ENCODE measurements around the gene KIF12.
"Not testable (repeated sequence)": the region's sequence is repeated elsewhere in the genome, so short reads cannot be mapped to it uniquely, and the experiment has no call there.

The KIF12 gene

DNA sequence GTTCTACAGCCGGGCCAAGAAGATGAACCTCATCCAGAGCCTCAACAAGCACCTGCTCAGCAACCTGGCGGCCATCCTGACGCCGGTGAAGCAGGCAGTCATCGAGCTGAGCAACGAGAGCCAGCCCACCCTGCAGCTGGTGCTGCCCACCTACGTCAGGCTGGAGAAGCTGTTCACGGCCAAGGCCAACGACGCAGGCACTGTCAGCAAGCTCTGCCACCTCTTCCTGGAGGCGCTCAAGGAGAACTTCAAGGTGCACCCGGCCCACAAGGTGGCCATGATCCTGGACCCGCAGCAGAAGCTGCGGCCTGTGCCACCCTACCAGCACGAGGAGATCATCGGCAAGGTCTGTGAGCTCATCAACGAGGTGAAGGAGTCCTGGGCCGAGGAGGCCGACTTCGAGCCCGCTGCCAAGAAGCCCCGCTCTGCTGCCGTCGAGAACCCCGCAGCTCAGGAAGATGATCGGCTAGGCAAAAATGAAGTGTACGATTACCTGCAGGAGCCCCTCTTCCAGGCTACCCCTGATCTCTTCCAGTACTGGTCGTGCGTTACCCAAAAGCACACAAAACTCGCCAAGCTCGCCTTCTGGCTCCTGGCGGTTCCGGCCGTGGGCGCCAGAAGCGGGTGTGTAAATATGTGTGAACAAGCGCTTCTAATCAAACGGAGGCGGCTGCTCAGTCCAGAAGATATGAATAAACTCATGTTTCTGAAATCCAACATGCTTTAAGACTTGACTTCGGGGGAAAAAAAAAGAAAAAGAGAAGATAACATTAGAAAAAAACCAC, 49.5 kb downstream of the KIF12 start:
- no peak overlapping the region for H3K4me3 ChIP-seq (ENCODE audit: low read depth, low read length)
- TF ChIP-seq, protein P1, sequence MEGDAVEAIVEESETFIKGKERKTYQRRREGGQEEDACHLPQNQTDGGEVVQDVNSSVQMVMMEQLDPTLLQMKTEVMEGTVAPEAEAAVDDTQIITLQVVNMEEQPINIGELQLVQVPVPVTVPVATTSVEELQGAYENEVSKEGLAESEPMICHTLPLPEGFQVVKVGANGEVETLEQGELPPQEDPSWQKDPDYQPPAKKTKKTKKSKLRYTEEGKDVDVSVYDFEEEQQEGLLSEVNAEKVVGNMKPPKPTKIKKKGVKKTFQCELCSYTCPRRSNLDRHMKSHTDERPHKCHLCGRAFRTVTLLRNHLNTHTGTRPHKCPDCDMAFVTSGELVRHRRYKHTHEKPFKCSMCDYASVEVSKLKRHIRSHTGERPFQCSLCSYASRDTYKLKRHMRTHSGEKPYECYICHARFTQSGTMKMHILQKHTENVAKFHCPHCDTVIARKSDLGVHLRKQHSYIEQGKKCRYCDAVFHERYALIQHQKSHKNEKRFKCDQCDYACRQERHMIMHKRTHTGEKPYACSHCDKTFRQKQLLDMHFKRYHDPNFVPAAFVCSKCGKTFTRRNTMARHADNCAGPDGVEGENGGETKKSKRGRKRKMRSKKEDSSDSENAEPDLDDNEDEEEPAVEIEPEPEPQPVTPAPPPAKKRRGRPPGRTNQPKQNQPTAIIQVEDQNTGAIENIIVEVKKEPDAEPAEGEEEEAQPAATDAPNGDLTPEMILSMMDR (IDR thresholded peaks at IDR 0.05; ENCODE audit: low read depth, low read length, missing control alignments), result no peak
- no peak overlapping the region for H3K27ac ChIP-seq
- peaks cover 20% of the 10 kb centered on the region for H3K36me3 ChIP-seq (replicated peaks)
- no peak for DNase-seq
- in situ Hi-C loops (cut with HindIII; ENCODE audit: low pct_ligation_motif_present, low sequenced_read_pairs), result no loop called here
- no peaks in the 10 kb centered on the region for H3K27me3 ChIP-seq (replicated peaks)

DNA sequence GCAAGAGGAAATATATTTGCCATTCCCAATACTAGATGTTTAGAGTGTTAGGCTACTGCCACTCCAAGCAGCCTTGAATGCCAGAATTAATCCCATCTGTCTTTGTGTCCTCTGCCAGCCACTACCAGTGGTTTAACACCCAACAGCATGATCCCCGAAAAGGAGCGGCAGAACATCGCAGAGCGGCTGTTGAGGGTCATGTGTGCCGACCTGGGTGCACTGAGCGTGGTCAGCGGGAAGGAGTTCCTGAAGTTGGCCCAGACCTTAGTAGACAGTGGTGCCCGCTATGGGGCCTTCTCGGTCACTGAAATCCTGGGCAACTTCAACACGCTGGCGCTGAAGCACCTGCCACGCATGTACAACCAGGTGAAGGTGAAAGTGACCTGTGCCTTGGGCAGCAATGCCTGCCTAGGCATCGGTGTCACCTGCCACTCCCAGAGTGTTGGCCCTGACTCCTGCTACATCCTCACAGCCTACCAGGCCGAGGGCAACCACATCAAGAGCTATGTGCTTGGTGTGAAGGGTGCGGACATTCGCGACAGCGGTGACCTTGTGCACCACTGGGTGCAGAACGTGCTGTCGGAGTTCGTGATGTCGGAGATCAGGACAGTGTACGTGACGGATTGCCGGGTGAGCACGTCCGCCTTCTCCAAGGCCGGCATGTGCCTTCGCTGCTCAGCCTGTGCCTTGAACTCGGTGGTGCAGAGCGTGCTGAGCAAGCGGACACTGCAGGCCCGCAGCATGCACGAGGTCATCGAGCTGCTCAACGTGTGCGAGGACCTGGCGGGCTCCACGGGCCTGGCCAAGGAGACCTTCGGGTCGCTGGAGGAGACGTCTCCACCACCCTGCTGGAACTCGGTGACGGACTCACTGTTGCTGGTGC, 50.3 kb downstream of the KIF12 start:
- Histone ChIP-seq H3K36me3 (replicated peaks) (peaks cover 20% of the 10 kb centered on the region), H3K27ac (no peak overlapping the region), H3K4me3 (ENCODE audit: low read depth, low read length) (no peak overlapping the region), H3K27me3 (replicated peaks) (no peaks in the 10 kb centered on the region)
- TF ChIP-seq, protein P1 (IDR thresholded peaks at IDR 0.05; ENCODE audit: low read depth, low read length, missing control alignments), result no peak
- in situ Hi-C loops (cut with HindIII; ENCODE audit: low pct_ligation_motif_present, low sequenced_read_pairs), result no loop called here
- DNase-seq, result no peak

DNA sequence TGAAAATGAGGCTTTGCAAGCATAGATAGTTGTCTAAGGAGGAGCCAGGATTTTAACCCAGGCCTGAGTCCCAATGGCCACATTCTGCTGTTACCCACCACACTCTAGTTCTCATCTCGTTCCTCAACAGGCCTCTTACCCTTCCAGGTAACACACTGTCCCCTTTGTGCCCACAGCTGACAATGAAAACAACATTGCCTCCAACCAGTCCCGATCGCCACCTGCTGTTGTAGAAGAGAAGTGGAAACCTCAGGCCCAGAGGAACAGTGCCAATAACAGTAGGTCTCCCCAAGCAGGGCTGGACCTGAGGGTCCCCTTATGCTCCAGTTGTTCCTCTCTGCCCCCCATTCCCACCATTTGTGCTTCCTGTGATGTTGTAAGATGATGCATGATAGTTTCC, 51.4 kb downstream of the KIF12 start:
- peaks cover 20% of the 10 kb centered on the region for H3K36me3 ChIP-seq (replicated peaks)
- in situ Hi-C loops (cut with HindIII; ENCODE audit: low pct_ligation_motif_present, low sequenced_read_pairs), result no loop called here
- H3K27ac ChIP-seq, result no peak overlapping the region
- DNase-seq, result peak; percentile 11
- H3K4me3 ChIP-seq (ENCODE audit: low read depth, low read length), result no peak overlapping the region
- TF ChIP-seq, protein P1 (IDR thresholded peaks at IDR 0.05; ENCODE audit: low read depth, low read length, missing control alignments), result peak; percentile 63
- H3K27me3 ChIP-seq (replicated peaks), result no peaks in the 10 kb centered on the region

DNA sequence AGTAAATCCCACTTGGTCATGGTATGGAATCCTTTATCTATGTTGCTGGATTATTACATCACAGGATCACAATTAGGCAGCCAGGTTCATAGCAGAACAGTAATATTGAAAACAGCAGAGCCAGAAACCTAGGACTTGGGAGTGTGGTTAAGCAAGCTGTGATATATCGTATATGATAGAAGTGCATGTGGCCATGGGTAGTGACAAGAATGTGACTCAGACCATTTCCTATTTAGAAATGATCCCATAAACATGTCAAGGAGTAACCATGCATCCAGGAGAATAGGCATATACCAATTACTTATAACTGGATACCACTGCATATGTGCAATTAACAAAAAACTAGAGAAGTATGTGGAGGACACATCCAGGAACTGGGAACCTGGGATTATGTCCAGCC, 52.2 kb downstream of the KIF12 start:
- Histone ChIP-seq H3K27me3 (replicated peaks) (no peaks in the 10 kb centered on the region), H3K4me3 (ENCODE audit: low read depth, low read length) (no peak overlapping the region), H3K27ac (no peak overlapping the region), H3K36me3 (replicated peaks) (peaks cover 20% of the 10 kb centered on the region)
- DNase-seq, result no peak
- in situ Hi-C loops (cut with HindIII; ENCODE audit: low pct_ligation_motif_present, low sequenced_read_pairs), result no loop called here
- TF ChIP-seq, protein P1 (IDR thresholded peaks at IDR 0.05; ENCODE audit: low read depth, low read length, missing control alignments), result no peak

DNA sequence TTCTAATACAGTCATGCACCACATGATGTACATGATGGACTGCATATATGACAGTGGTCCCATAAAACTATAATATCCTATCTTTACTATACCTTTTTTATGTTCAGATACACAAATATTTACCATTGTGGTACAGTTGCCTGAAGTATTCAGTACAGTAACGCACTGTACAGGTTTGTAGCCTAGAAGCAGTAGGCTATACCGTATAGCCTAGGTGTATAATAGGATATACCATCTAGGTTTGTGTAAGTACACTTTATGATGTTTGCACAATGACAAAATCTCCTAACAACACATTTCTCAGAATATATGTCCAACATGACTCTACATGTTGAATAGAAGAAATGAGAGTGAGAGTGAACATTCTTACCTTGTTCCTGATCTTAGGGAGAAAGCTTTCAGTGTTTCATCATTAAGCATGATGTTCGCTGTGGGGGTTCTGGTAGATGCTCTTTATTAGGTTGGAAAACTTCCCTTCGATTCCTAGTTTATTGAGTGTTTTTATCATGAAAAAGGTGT, 52.8 kb downstream of the KIF12 start:
- Histone ChIP-seq H3K27me3 (replicated peaks) (no peaks in the 10 kb centered on the region), H3K36me3 (replicated peaks) (peaks cover 20% of the 10 kb centered on the region), H3K4me3 (ENCODE audit: low read depth, low read length) (no peak overlapping the region), H3K27ac (no peak overlapping the region)
- in situ Hi-C loops (cut with HindIII; ENCODE audit: low pct_ligation_motif_present, low sequenced_read_pairs), result no loop called here
- DNase-seq, result no peak
- TF ChIP-seq, protein P1 (IDR thresholded peaks at IDR 0.05; ENCODE audit: low read depth, low read length, missing control alignments), result no peak

DNA sequence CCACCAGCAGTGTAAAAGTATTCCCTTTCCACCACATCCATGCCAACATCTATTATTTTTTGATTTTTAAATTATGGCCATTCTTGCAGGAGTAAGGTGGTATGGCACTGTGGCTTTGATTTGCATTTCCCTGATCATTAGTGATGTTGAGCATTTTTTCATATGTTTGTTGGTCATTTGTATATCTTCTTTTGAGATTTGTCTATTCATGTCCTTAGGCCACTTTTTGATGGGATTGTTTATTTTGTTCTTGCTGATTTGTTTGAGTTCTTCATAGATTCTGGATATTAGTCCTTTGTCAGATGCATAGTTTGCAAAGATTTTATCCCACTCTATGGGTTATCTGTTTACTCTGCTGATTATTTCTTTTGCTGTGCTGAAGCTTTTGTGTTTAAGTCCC, 55.4 kb downstream of the KIF12 start:
- H3K27ac ChIP-seq; in situ Hi-C loops (cut with HindIII; ENCODE audit: low pct_ligation_motif_present, low sequenced_read_pairs); DNase-seq; H3K4me3 ChIP-seq (ENCODE audit: low read depth, low read length); H3K27me3 ChIP-seq (replicated peaks): not testable (repeated sequence)
- H3K36me3 ChIP-seq (replicated peaks), result peaks cover 15% of the 10 kb centered on the region

Data from brain microvascular endothelial cell (primary cell).